Lung (tissue), 12 donors: ENCODE results near the gene C1orf74. TPM values are rescaled to one million over a fixed set of nuclear protein-coding genes. Genes with fewer than 3 reads are reported as not detected.

Source experiments
- ATAC-seq: fragments of 200-7000 bp; cut with Tn5 transposase; one replicate; pipeline ENCODE4 v1.9.1; 2020; ENCODE audit warnings: moderate number of reproducible peaks; ENCODE audit not compliant: insufficient read depth, low FRiP score
- DNase-seq, 3 donors: peaks; one replicate each; pipeline ENCODE4 v3.0.0-alpha.2; 2013 to 2017
- H3K27ac ChIP-seq, 2 donors: one replicate each; pipeline ENCODE4 v1.5.1; 2013; ENCODE audit warnings: mild to moderate bottlenecking in 2 of 2, moderate library complexity in 2 of 2, control low read depth in 1 of 2, inconsistent platforms in 1 of 2, low read depth in 1 of 2, low read length in 1 of 2
- H3K27me3 ChIP-seq, 3 donors: one replicate each; pipeline ENCODE4 v1.5.1; 2013; ENCODE audit warnings: low read length in 2 of 3; ENCODE audit not compliant: control insufficient read depth in 3 of 3, insufficient read depth in 3 of 3
- H3K36me3 ChIP-seq, 4 donors: one replicate each; pipeline ENCODE4 v1.5.1; 2013; ENCODE audit warnings: low read length in 4 of 4, mild to moderate bottlenecking in 1 of 4, moderate library complexity in 1 of 4; ENCODE audit not compliant: control insufficient read depth in 4 of 4, insufficient read depth in 4 of 4
- H3K4me1 ChIP-seq, 5 donors: one replicate each; pipeline ENCODE4 v1.5.1; 2013; ENCODE audit warnings: low read length in 5 of 5, mild to moderate bottlenecking in 2 of 5, moderate library complexity in 1 of 5; ENCODE audit not compliant: control insufficient read depth in 5 of 5, insufficient read depth in 5 of 5
- H3K4me3 ChIP-seq: one replicate; pipeline ENCODE4 v1.5.1; 2013; ENCODE audit warnings: mild to moderate bottlenecking, control low read depth, moderate library complexity
- H3K9ac ChIP-seq, 2 donors: one replicate each; pipeline ENCODE4 v1.5.1; 2013; ENCODE audit warnings: low read length in 2 of 2, control low read depth in 1 of 2; ENCODE audit not compliant: insufficient read depth in 1 of 2
- H3K9me3 ChIP-seq, 4 donors: one replicate each; pipeline ENCODE4 v1.5.1; 2013; ENCODE audit warnings: low read length in 3 of 4, mild to moderate bottlenecking in 1 of 4, moderate library complexity in 1 of 4; ENCODE audit not compliant: control insufficient read depth in 4 of 4, insufficient read depth in 3 of 4
- WGBS, 2 donors: extraction: QIAGEN DNeasy Blood & Tissue Kit; methylation state at CpG; one replicate each; pipeline ENCODE4 v1.1.7; 2013; 5-methylcytosine and 5-hydroxymethylcytosine counted together
- polyA plus RNA-seq, 2 donors: library from polyadenylated mRNA; stranded (reverse); fragments of 200-250 nt; gene quantifications; one replicate each; pipeline ENCODE4 v1.2.1, GENCODE V29; 2013
- total RNA-seq, 2 donors: library from RNA; depleted of rRNA in 1 of 2; stranded (reverse); fragments of >200 nt in 1 of 2; gene quantifications; one replicate each; pipeline ENCODE4 v1.2.1, GENCODE V29; 2014 to 2021
- TF ChIP-seq, protein P1 (sequence below): IDR thresholded peaks from 2 replicates; pipeline ENCODE4 v1.5.1; 2012; ENCODE audit warnings: mild to moderate bottlenecking; ENCODE audit errors: control extremely low read depth, extremely low read depth
- donor health status: control.
- donor health status: control.
- donor health status: Bipolar disorder and iron deficiency.
- donor health status: healthy.
- donor health status: DM: yes; HTN: yes; CAD: no.

Gene C1orf74
- total and polyA plus RNA-seq, 4 donors, result 0.75 to 2.5 (median 1.5) TPM

DNA sequence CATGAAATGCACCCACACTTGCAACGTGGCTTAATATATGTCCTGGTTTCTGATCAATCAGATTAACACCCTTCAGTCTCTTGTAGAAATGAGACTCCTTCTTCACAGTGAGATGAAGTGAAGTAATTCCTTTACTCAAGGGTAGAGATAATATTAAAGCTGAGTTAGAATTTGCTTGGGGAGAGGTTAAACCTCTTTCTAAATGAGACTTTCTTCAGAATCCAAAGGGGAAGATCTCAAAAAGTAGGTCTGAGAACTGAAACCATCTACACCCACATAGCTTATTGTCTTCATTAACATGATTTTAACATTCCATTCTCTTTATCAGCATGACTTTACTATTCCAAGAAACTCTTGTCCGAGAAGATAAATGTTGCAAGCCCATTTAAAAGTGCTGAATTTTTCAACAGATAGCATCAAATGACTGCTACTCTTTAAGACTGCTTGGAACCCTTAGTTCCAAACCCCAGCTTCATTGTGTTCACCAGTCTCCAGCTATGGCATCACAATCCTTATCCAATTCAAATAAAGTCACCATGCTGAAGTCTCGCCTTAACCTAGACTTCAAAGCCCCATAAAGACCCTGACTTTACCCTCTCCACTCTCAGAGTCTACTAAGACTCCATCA is 47.8 kb downstream of the C1orf74 start:
- H3K4me3 ChIP-seq, result no peak overlapping the region
- WGBS, 2 donors, result 66 to 82% methylated on average over 3 of the region's 3 CpGs
- no peak overlapping the region for H3K27ac ChIP-seq
- H3K4me1 ChIP-seq, result peaks cover 0 to 14% (median 0%) of the 10 kb centered on the region in 5 donors
- H3K36me3 ChIP-seq, result no peaks in the 10 kb centered on the region
- H3K27me3 ChIP-seq, result peaks cover 0 to 3% (median 0%) of the 10 kb centered on the region in 3 donors
- H3K9ac ChIP-seq, result no peak overlapping the region
- no peaks in the 10 kb centered on the region for H3K9me3 ChIP-seq
- ATAC-seq (no peak), DNase-seq (no peak)
- TF ChIP-seq, protein P1, sequence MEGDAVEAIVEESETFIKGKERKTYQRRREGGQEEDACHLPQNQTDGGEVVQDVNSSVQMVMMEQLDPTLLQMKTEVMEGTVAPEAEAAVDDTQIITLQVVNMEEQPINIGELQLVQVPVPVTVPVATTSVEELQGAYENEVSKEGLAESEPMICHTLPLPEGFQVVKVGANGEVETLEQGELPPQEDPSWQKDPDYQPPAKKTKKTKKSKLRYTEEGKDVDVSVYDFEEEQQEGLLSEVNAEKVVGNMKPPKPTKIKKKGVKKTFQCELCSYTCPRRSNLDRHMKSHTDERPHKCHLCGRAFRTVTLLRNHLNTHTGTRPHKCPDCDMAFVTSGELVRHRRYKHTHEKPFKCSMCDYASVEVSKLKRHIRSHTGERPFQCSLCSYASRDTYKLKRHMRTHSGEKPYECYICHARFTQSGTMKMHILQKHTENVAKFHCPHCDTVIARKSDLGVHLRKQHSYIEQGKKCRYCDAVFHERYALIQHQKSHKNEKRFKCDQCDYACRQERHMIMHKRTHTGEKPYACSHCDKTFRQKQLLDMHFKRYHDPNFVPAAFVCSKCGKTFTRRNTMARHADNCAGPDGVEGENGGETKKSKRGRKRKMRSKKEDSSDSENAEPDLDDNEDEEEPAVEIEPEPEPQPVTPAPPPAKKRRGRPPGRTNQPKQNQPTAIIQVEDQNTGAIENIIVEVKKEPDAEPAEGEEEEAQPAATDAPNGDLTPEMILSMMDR, result no peak

DNA sequence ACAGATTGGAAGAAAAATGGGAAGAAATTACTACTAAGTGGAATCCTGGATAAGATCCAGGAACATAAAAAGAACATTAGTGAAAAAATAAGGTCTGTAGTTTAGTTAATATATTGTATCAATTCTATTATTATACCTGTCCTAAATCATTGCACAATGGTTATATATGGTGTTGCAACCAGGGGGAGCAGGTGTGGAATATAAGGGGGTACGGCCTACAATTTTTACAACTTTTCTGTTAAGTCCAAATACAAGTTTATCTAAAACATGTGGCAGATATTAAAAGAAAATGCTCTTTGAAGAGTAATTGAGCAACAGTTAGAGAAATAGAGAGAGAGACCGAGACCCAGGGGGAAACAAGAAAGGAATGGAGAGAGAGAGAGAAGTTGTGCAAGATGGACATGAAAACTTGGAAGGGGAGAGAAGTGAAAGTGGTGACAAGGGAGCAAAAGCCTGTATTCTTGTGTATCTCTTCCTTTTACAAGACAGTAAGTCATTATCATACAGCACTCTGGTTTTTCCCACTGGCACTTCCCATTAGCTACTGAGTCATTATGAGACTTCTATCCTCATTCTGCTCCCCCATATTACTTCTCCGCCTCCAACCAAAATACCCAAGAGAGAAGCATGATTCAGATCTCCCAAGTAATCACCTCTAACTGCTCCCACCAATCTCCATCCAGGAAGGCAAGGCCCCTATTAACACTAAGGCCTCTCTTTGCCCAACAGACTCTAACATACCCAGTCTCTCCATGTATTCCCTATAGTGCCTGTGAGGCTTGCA is 50.8 kb downstream of the C1orf74 start:
- Histone ChIP-seq H3K9ac (no peak overlapping the region), H3K9me3 (no peaks in the 10 kb centered on the region), H3K27ac (no peak overlapping the region), H3K4me1 (peaks cover 0 to 9% (median 0%) of the 10 kb centered on the region in 5 donors), H3K36me3 (no peaks in the 10 kb centered on the region), H3K4me3 (no peak overlapping the region), H3K27me3 (peaks cover 0 to 3% (median 0%) of the 10 kb centered on the region in 3 donors)
- TF ChIP-seq, protein P1, result no peak
- 69 to 76% methylated on average over 3 of the region's 3 CpGs for WGBS, 2 donors
- ATAC-seq (no peak), DNase-seq (no peak)

DNA sequence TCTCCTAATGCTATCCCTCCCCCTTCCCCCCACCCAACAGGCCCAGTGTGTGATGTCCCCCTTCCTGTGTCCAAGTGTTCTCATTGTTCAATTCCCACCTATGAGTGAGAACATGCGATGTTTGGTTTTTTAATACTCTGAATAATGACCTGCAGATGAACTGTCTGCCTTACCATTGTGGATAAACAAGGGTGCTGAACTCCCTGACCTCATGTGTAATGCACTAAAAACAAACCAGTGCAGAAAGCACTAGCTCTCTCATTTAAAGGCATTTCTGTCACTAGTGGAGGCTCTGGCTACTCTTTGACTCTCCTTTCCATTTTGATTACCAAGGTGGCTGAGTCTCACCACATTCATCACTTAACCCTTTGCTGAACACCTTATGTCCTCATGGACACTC is 51.6 kb downstream of the C1orf74 start:
- peaks cover 0 to 3% (median 0%) of the 10 kb centered on the region in 3 donors for H3K27me3 ChIP-seq
- no peak overlapping the region for H3K27ac ChIP-seq
- H3K9ac ChIP-seq, result no peak overlapping the region
- no peaks in the 10 kb centered on the region for H3K9me3 ChIP-seq
- H3K4me3 ChIP-seq, result no peak overlapping the region
- ATAC-seq (no peak), DNase-seq (no peak)
- H3K4me1 ChIP-seq, result peaks cover 0 to 14% (median 0%) of the 10 kb centered on the region in 5 donors
- WGBS, 2 donors, result 72 to 83% methylated on average over 1 of the region's 1 CpG
- TF ChIP-seq, protein P1, result no peak
- no peaks in the 10 kb centered on the region for H3K36me3 ChIP-seq
